ENCODE measurements around the gene RASA2. TPM values are rescaled to one million over a fixed set of nuclear protein-coding genes. Genes with fewer than 3 reads are reported as not detected.

RASA2 gene
- total RNA-seq, 4 donors from 2014 or later: 9.1 to 12.8 (median 10.6) TPM

DNA sequence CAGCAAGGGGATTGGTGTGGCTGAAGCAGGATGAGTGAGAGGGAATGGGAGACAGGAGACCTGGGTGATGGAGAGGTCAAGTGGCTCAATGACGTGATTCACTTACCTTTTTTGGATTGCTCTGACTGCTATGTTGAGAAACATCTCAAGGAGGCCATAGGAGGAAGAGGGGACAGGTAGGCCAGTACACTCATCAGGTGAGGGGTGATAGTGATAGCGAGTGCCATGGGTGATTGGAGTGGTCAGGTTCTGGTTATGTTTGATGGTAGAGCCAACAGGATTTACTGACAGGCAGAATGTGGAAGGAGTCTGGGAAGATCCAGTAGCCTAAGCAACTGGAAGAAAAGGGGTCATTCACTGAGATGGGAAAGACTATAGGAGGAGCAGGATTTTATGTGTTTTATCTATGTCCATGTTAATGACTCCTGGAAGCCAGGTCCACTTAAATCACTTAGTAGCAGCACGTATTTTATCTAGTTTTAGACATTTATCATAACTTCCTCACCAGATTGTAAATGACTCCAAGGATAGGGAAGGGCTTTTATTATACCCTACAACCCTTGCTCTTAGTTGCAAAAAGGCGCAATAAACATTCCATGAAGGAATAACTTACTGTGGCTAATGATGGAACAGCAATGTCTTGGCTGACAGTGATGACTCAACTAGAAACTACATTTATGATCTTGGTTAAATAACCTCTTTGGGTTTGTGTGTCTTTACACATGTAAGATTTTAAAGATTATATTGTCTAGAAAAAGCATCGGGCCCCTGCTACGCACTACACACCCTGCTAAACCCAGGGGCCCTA is 131.5 kb downstream of the RASA2 start:
- H3K4me1 ChIP-seq: peaks cover 0 to 12% (median 8%) of the 10 kb centered on the region in 4 donors
- 95% methylated on average over 6 of the region's 6 CpGs for WGBS
- no peak overlapping the region for H3K4me3 ChIP-seq
- peaks cover 0 to 13% (median 8%) of the 10 kb centered on the region in 4 donors for H3K36me3 ChIP-seq
- TF ChIP-seq POLR2A (IDR thresholded peaks at IDR 0.05; ENCODE audit: low read depth): no peak
- no peak for TF ChIP-seq EP300 (IDR thresholded peaks at IDR 0.05)
- TF ChIP-seq CTCF (IDR thresholded peaks at IDR 0.05): no peak
- TF ChIP-seq POLR2AphosphoS5 (IDR thresholded peaks at IDR 0.05): no peak
- no peaks in the 10 kb centered on the region for H3K9me3 ChIP-seq
- intact Hi-C loops (cut with DNase I): no loop called here
- H3K27me3 ChIP-seq: no peaks in the 10 kb centered on the region
- DNase-seq (ENCODE audit: extremely low spot score): no peak
- no peak overlapping the region for H3K27ac ChIP-seq (replicated peaks in 1 of 4)

DNA sequence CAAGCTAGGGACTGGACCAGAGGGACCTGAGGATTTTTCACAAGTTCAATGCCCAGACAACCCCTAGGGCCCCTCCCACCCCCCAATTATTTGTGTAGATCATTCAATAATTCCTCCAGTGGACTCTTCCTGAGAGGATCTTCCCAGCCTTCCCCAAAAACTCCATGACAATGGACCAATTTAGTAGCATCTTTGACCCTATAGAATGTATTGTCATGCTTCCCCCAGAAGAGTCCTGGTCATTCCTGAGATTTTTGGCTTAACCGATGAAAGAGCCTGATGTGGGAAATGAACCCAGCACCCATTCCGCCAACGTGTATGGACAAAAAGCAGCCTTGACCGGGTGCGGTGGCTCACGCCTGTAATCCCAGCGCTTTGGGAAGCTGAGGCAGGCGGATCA is 132.1 kb downstream of the RASA2 start:
- Histone ChIP-seq H3K27ac (replicated peaks in 1 of 4) (no peak overlapping the region), H3K36me3 (peaks cover 0 to 13% (median 8%) of the 10 kb centered on the region in 4 donors), H3K4me1 (peaks cover 0 to 6% (median 4%) of the 10 kb centered on the region in 4 donors), H3K9me3 (no peaks in the 10 kb centered on the region), H3K4me3 (no peak overlapping the region), H3K27me3 (no peaks in the 10 kb centered on the region)
- 97% methylated on average over 6 of the region's 8 CpGs for WGBS
- intact Hi-C loops (cut with DNase I): no loop called here
- TF ChIP-seq POLR2A (IDR thresholded peaks at IDR 0.05; ENCODE audit: low read depth) (no peak), POLR2AphosphoS5 (IDR thresholded peaks at IDR 0.05) (no peak), CTCF (IDR thresholded peaks at IDR 0.05) (no peak), EP300 (IDR thresholded peaks at IDR 0.05) (no peak)
- no peak for DNase-seq (ENCODE audit: extremely low spot score)

GRCh38 chr3:141619450-141619849 is 132.6 kb downstream of the RASA2 start:
- H3K36me3 ChIP-seq: peaks cover 0 to 13% (median 8%) of the 10 kb centered on the region in 4 donors
- H3K27ac ChIP-seq (replicated peaks in 1 of 4): no peak overlapping the region
- no peak for TF ChIP-seq EP300 (IDR thresholded peaks at IDR 0.05)
- TF ChIP-seq CTCF (IDR thresholded peaks at IDR 0.05): no peak
- no peak for TF ChIP-seq POLR2AphosphoS5 (IDR thresholded peaks at IDR 0.05)
- TF ChIP-seq POLR2A (IDR thresholded peaks at IDR 0.05; ENCODE audit: low read depth): no peak
- peaks cover 0 to under 1% (median under 1%) of the 10 kb centered on the region in 4 donors for H3K4me1 ChIP-seq
- no peak overlapping the region for H3K4me3 ChIP-seq
- no peaks in the 10 kb centered on the region for H3K27me3 ChIP-seq
- intact Hi-C loops (cut with DNase I): no loop called here
- no peaks in the 10 kb centered on the region for H3K9me3 ChIP-seq
- WGBS: 61% methylated on average over 4 of the region's 4 CpGs
- DNase-seq (ENCODE audit: extremely low spot score): no peak

DNA sequence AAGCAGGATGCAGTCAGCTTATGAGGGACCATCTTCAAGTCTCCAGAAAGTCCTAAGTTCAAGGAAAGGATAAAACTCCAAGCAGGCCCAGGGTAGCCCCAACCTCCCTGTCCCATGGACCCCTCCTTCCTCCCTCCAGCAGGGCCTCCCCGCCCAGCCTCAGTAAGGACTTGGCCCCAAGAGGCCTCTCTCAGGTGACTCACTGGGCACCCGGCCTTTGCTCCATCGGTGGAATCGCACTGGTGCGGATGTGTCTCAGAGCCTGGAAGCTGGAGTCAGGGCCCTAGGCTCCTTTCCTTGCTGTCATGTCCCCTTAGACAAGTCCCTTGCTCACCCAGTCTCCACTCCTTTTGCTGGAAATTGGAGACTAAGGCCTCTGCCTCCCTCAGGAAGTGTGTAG is 136.9 kb downstream of the RASA2 start:
- H3K4me3 ChIP-seq: no peak overlapping the region
- H3K9me3 ChIP-seq: peaks cover 0 to 6% (median 2%) of the 10 kb centered on the region in 4 donors
- no peak overlapping the region for H3K27ac ChIP-seq (replicated peaks in 1 of 4)
- H3K36me3 ChIP-seq: no peaks in the 10 kb centered on the region
- H3K4me1 ChIP-seq: no peaks in the 10 kb centered on the region
- H3K27me3 ChIP-seq: no peaks in the 10 kb centered on the region
- intact Hi-C loops (cut with DNase I): no loop called here
- WGBS: 78% methylated on average over 5 of the region's 5 CpGs
- no peak for DNase-seq (ENCODE audit: extremely low spot score)
- no peak for TF ChIP-seq POLR2AphosphoS5 (IDR thresholded peaks at IDR 0.05)
- TF ChIP-seq CTCF (IDR thresholded peaks at IDR 0.05): no peak
- TF ChIP-seq POLR2A (IDR thresholded peaks at IDR 0.05; ENCODE audit: low read depth): no peak
- TF ChIP-seq EP300 (IDR thresholded peaks at IDR 0.05): no peak
